Fibroblast of skin of right quadriceps (primary cell): ENCODE data around the gene HES6.
"Not testable (repeated sequence)": the region's sequence is repeated elsewhere in the genome, so short reads cannot be mapped to it uniquely, and the experiment has no call there.

ENCODE experiments used
- DNase-seq: peaks from one replicate; pipeline ENCODE4 v3.0.0-alpha.2; 2013

HES6 gene

GRCh38 chr2:238272156-238272555 is 32.3 kb upstream of the HES6 start:
- DNase-seq = no peak

GRCh38 chr2:238271686-238272085 is 31.8 kb upstream of the HES6 start:
- not testable (repeated sequence) for DNase-seq

GRCh38 chr2:238271061-238271554 is 31.3 kb upstream of the HES6 start:
- DNase-seq = no peak

GRCh38 chr2:238270606-238271005 is 30.8 kb upstream of the HES6 start:
- DNase-seq = no peak

GRCh38 chr2:238269741-238270140 is 29.9 kb upstream of the HES6 start:
- no peak for DNase-seq

GRCh38 chr2:238267884-238268680 is 28.2 kb upstream of the HES6 start:
- DNase-seq = no peak

GRCh38 chr2:238267341-238267710 is 27.5 kb upstream of the HES6 start:
- DNase-seq = no peak

GRCh38 chr2:238265605-238266004 is 25.8 kb upstream of the HES6 start:
- no peak for DNase-seq

- no peak for DNase-seq
Measured at GRCh38 chr2:238264072-238264460, 24.2 kb upstream of the HES6 start.

GRCh38 chr2:238263204-238264071 is 23.6 kb upstream of the HES6 start:
- peak; percentile 79 for DNase-seq

- DNase-seq = no peak
Measured at GRCh38 chr2:238262496-238263122, 22.8 kb upstream of the HES6 start.

GRCh38 chr2:238261718-238262375 is 22.0 kb upstream of the HES6 start:
- DNase-seq = no peak

GRCh38 chr2:238260883-238261282 is 21.0 kb upstream of the HES6 start:
- no peak for DNase-seq

- no peak for DNase-seq
Measured at GRCh38 chr2:238259061-238260020, 19.5 kb upstream of the HES6 start.

GRCh38 chr2:238257786-238258700 is 18.2 kb upstream of the HES6 start:
- no peak for DNase-seq

GRCh38 chr2:238256594-238257104 is 16.8 kb upstream of the HES6 start:
- peak; percentile 67 for DNase-seq

GRCh38 chr2:238256111-238256510 is 16.3 kb upstream of the HES6 start:
- DNase-seq = no peak

- no peak for DNase-seq
Measured at GRCh38 chr2:238255636-238256035, 15.8 kb upstream of the HES6 start.

GRCh38 chr2:238255151-238255551 is 15.3 kb upstream of the HES6 start:
- no peak for DNase-seq

GRCh38 chr2:238254095-238254723 is 14.4 kb upstream of the HES6 start:
- no peak for DNase-seq
